Mucosa of gallbladder (tissue), 1 donor: ENCODE measurements around the gene SEC14L5. TPM values are rescaled to one million over a fixed set of nuclear protein-coding genes. Genes with fewer than 3 reads are reported as not detected.

Experiments used
- DNase-seq: peaks from one replicate; pipeline ENCODE4 v3.0.0-alpha.2; 2020; ENCODE audit warnings: low spot score
- total RNA-seq: library from RNA; stranded (reverse); gene quantifications from one replicate; pipeline ENCODE4 v1.2.1, GENCODE V29; 2021
- donor health status: DM: no; HTN: no; CAD: no.

SEC14L5 gene
- total RNA-seq, 1 donor from 2014 or later, result 0.49 TPM

- DNase-seq, result no peak
Measured at GRCh38 chr16:4984174-4984990, 26.3 kb downstream of the SEC14L5 start.

- no peak for DNase-seq
Measured at GRCh38 chr16:4987250-4987579, 29.1 kb downstream of the SEC14L5 start.

- DNase-seq, result no peak
Measured at GRCh38 chr16:4987580-4988374, 29.6 kb downstream of the SEC14L5 start.

GRCh38 chr16:4988647-4989046 lies 30.5 kb downstream of the SEC14L5 start:
- DNase-seq, result no peak

GRCh38 chr16:4989391-4990006 lies 31.4 kb downstream of the SEC14L5 start:
- no peak for DNase-seq

GRCh38 chr16:4990415-4990814 lies 32.3 kb downstream of the SEC14L5 start:
- no peak for DNase-seq

- DNase-seq, result no peak
Measured at GRCh38 chr16:4991754-4992153, 33.6 kb downstream of the SEC14L5 start.

- no peak for DNase-seq
Measured at GRCh38 chr16:4994719-4995434, 36.7 kb downstream of the SEC14L5 start.

GRCh38 chr16:5000573-5001001 lies 42.5 kb downstream of the SEC14L5 start:
- DNase-seq, result no peak

- DNase-seq, result no peak
Measured at GRCh38 chr16:5001571-5001970, 43.4 kb downstream of the SEC14L5 start.

- no peak for DNase-seq
Measured at GRCh38 chr16:5001986-5002385, 43.9 kb downstream of the SEC14L5 start.

- no peak for DNase-seq
Measured at GRCh38 chr16:5002699-5003143, 44.6 kb downstream of the SEC14L5 start.

- DNase-seq, result no peak
Measured at GRCh38 chr16:5003211-5003610, 45.1 kb downstream of the SEC14L5 start.

GRCh38 chr16:5003828-5004227 lies 45.7 kb downstream of the SEC14L5 start:
- DNase-seq, result no peak

- no peak for DNase-seq
Measured at GRCh38 chr16:5004311-5004710, 46.2 kb downstream of the SEC14L5 start.

- DNase-seq, result no peak
Measured at GRCh38 chr16:5005916-5006315, 47.8 kb downstream of the SEC14L5 start.

GRCh38 chr16:5006348-5007193 lies 48.4 kb downstream of the SEC14L5 start:
- DNase-seq, result no peak

- no peak for DNase-seq
Measured at GRCh38 chr16:5007256-5007655, 49.1 kb downstream of the SEC14L5 start.

GRCh38 chr16:5008311-5008731 lies 50.2 kb downstream of the SEC14L5 start:
- DNase-seq, result no peak

GRCh38 chr16:5010576-5011329 lies 52.6 kb downstream of the SEC14L5 start:
- DNase-seq, result no peak
